ENCODE data around the gene GALNTL6.

GALNTL6 gene

GRCh38 chr4:172134521-172134920, 321.3 kb downstream of the GALNTL6 start:
- DNase-seq (ENCODE audit: low read depth in 1 of 2, low spot score in 1 of 2), result no peak
- H3K27ac ChIP-seq (replicated peaks), result no peak overlapping the region
- no peaks in the 10 kb centered on the region for H3K27me3 ChIP-seq (ENCODE audit: insufficient read depth, poor library complexity, severe bottlenecking)
- no peak overlapping the region for H3K4me3 ChIP-seq (replicated peaks; ENCODE audit: insufficient read depth, low read length)
- no peak for TF ChIP-seq GABPA (IDR thresholded peaks at IDR 0.05; ENCODE audit: low read depth)
- TF ChIP-seq, protein P1, sequence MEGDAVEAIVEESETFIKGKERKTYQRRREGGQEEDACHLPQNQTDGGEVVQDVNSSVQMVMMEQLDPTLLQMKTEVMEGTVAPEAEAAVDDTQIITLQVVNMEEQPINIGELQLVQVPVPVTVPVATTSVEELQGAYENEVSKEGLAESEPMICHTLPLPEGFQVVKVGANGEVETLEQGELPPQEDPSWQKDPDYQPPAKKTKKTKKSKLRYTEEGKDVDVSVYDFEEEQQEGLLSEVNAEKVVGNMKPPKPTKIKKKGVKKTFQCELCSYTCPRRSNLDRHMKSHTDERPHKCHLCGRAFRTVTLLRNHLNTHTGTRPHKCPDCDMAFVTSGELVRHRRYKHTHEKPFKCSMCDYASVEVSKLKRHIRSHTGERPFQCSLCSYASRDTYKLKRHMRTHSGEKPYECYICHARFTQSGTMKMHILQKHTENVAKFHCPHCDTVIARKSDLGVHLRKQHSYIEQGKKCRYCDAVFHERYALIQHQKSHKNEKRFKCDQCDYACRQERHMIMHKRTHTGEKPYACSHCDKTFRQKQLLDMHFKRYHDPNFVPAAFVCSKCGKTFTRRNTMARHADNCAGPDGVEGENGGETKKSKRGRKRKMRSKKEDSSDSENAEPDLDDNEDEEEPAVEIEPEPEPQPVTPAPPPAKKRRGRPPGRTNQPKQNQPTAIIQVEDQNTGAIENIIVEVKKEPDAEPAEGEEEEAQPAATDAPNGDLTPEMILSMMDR (IDR thresholded peaks at IDR 0.05; ENCODE audit: insufficient read depth, low read length), result no peak
- TF ChIP-seq SPI1 (IDR thresholded peaks at IDR 0.05; ENCODE audit: borderline replicate concordance, low read depth), result no peak
- no peak for TF ChIP-seq POLR2AphosphoS5 (IDR thresholded peaks at IDR 0.05; ENCODE audit: low read depth)
- TF ChIP-seq, protein P2, sequence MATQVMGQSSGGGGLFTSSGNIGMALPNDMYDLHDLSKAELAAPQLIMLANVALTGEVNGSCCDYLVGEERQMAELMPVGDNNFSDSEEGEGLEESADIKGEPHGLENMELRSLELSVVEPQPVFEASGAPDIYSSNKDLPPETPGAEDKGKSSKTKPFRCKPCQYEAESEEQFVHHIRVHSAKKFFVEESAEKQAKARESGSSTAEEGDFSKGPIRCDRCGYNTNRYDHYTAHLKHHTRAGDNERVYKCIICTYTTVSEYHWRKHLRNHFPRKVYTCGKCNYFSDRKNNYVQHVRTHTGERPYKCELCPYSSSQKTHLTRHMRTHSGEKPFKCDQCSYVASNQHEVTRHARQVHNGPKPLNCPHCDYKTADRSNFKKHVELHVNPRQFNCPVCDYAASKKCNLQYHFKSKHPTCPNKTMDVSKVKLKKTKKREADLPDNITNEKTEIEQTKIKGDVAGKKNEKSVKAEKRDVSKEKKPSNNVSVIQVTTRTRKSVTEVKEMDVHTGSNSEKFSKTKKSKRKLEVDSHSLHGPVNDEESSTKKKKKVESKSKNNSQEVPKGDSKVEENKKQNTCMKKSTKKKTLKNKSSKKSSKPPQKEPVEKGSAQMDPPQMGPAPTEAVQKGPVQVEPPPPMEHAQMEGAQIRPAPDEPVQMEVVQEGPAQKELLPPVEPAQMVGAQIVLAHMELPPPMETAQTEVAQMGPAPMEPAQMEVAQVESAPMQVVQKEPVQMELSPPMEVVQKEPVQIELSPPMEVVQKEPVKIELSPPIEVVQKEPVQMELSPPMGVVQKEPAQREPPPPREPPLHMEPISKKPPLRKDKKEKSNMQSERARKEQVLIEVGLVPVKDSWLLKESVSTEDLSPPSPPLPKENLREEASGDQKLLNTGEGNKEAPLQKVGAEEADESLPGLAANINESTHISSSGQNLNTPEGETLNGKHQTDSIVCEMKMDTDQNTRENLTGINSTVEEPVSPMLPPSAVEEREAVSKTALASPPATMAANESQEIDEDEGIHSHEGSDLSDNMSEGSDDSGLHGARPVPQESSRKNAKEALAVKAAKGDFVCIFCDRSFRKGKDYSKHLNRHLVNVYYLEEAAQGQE (IDR thresholded peaks at IDR 0.05; ENCODE audit: insufficient replicate concordance, low read depth), result no peak

GRCh38 chr4:172141025-172141424, 327.8 kb downstream of the GALNTL6 start:
- Histone ChIP-seq H3K27ac (replicated peaks) (no peak overlapping the region), H3K4me3 (replicated peaks; ENCODE audit: insufficient read depth, low read length) (no peak overlapping the region), H3K27me3 (ENCODE audit: insufficient read depth, poor library complexity, severe bottlenecking) (no peaks in the 10 kb centered on the region)
- DNase-seq (ENCODE audit: low read depth in 1 of 2, low spot score in 1 of 2), result no peak
- TF ChIP-seq SPI1 (IDR thresholded peaks at IDR 0.05; ENCODE audit: borderline replicate concordance, low read depth) (no peak), POLR2AphosphoS5 (IDR thresholded peaks at IDR 0.05; ENCODE audit: low read depth) (no peak), GABPA (IDR thresholded peaks at IDR 0.05; ENCODE audit: low read depth) (no peak)
- TF ChIP-seq, protein P1 (IDR thresholded peaks at IDR 0.05; ENCODE audit: insufficient read depth, low read length), result no peak
- TF ChIP-seq, protein P2 (IDR thresholded peaks at IDR 0.05; ENCODE audit: insufficient replicate concordance, low read depth), result no peak

DNA sequence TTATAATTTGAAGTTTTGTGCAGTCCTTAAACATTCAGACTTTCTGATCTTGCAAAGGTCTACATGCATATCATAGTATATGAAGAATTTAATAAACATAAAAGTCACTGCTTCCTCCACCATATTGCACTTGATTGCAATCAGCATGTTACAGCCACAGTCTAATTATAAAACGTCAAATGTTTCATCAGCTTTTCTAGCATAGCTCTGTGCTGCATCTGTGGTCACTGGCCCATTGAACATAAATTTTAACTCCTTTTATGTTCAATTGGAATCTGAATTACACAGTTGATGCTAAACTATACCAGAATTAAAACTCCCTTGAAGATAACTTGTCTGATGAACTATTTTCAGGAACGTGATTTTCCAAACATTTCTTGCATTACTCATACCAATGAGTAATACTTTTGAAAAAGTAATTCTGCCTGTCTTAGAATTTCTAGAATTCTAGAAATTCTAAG, 329.1 kb downstream of the GALNTL6 start:
- Histone ChIP-seq H3K27ac (replicated peaks) (no peak overlapping the region), H3K27me3 (ENCODE audit: insufficient read depth, poor library complexity, severe bottlenecking) (no peaks in the 10 kb centered on the region), H3K4me3 (replicated peaks; ENCODE audit: insufficient read depth, low read length) (no peak overlapping the region)
- no peak for DNase-seq (ENCODE audit: low read depth in 1 of 2, low spot score in 1 of 2)
- no peak for TF ChIP-seq POLR2AphosphoS5 (IDR thresholded peaks at IDR 0.05; ENCODE audit: low read depth)
- TF ChIP-seq, protein P2 (IDR thresholded peaks at IDR 0.05; ENCODE audit: insufficient replicate concordance, low read depth), result no peak

Data from HL-60 (cell line).